T-helper 2 cell (primary cell): ENCODE results near the gene NADSYN1.
A peak's percentile ranks its signal among the peaks of the same experiment; 100 is the strongest.
"Not testable (repeated sequence)": the region's sequence is repeated elsewhere in the genome, so short reads cannot be mapped to it uniquely, and the experiment has no call there.

Experiments
- DNase-seq, 5 experiments: peaks; one replicate each; pipeline versions ENCODE4 v3.0.0 to v3.0.0-alpha.2; 2012 to 2022

Gene NADSYN1

DNA sequence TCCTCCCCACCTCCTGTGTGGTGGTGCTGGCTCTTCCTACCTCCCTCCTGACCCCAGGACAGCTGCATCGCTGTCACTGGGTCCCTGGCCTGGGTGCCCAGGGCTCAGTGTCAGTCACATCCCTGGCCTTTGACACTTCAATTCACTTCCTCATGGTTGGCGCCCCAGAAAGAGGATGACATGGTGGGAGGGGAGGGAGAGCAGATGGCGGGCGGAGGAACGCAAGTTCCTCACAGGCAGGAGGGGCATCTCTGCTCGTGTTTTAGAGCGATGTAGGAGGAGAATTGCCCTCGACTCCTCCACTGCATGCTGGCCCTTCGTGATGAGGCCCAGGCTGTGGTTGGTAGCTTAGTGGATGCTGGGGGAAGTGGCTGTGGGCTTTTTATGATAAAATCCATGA is 38.9 kb downstream of the NADSYN1 start:
- no peak for DNase-seq

- DNase-seq, result no peak
These were observed 42.6 kb downstream of the NADSYN1 start for GRCh38 chr11:71495286-71496230.

GRCh38 chr11:71496421-71496820 is 43.4 kb downstream of the NADSYN1 start:
- no peak for DNase-seq

DNA sequence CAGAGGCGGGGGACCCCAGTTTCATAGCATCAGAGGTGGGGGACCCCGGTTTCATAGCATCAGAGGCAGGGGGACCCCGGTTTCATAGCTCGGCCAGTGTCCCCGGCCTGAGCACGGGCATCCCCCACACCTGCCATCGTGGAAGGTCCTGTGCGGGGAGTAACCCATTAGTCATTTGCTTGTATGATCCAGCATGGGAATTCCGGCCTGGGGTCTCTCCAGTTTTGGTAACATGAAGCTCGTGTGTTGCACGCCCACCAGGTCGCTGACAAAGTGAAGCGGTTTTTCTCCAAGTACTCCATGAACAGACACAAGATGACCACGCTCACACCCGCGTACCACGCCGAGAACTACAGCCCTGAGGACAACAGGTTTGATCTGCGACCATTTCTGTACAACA is 45.1 kb downstream of the NADSYN1 start:
- DNase-seq, result no peak

DNA sequence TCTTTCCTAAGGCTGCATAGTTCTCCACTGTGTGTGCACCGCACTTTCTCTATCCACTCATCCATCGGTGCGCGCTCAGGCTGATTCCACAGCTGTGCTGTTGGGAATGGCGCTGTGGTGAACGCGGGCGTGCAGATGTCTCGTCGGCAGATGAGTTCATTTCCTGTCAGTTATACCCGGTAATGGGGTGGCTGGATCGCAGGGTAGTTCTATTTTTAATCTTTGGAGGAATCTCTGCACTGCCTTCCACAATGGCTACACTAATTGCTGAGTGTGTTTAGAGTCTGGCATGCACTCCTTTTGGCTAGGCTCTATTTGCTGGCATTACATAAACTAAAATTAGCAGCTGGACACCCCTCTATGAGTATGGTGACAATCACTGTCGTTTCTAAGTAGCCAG is 46.1 kb downstream of the NADSYN1 start:
- peak in 1 of 5 experiments; percentile 47 for DNase-seq

GRCh38 chr11:71499546-71499945 is 46.5 kb downstream of the NADSYN1 start:
- no peak for DNase-seq

- no peak for DNase-seq
These were observed 47.6 kb downstream of the NADSYN1 start for GRCh38 chr11:71500601-71501021.

DNA sequence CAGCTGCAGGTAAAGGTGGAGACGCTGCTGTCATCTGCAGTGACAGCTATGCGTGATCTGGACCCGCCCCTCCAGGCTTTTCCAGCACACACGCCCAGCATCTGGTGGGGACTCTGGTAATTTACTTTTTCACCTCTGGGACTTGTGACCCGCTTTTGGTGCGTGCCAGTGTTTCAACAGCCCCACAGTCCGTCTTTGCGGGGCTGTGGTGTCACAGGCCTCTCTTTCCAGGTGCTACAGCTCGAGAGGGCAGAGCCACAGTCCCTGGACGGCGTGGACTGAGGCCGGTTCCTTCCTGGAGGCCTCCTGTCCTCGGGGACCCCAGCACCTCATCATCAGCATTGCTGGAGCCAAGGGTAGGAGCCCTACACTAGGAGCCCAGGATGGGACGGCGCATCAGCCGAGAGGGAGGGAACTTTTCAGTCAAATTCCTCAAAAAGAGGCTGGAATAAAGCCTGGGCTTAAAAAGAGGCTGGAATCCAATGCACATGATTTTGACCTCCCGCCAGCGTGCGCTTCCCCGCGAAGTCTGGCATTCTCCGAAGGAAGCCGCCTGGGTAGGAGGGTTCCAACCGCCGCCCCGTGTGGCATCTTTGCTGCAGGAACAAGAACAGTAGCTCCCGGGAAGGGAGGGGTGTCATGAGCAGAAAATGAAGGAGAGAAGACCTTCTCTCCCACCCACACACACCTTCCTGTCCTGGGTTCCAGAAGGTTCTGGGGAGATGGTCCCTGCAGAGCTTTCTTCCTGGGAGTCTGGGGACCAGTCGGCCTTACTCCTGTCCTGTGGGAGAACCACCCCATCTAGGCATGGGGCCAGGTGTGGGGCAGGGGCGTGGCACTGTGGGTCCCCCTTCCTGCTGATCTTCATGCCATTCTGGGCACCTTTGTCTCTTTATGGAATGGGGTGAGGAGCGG is 48.3 kb downstream of the NADSYN1 start:
- no peak for DNase-seq

DNA sequence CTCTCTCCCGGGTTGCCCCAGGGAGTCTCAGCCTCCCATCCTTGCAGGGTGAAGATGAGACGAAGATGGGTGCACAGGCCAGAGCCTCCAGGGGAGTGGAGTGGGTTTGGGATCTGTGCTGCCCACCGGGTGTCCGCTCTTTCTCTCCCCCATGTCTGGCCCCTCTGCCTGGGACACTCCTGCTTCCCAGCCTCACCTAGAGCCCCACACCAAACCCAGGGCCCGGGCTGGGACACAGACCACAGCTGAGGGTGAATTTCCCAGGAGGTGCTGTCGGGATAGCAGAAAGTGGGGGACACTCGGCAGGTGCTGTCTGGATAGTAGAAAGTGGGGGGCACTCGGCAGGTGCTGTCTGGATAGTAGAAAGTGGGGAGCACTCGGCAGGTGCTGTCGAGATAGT is 49.0 kb downstream of the NADSYN1 start:
- DNase-seq, result no peak

GRCh38 chr11:71502871-71503435 is 50.0 kb downstream of the NADSYN1 start:
- no peak for DNase-seq

- DNase-seq, result no peak
These were observed 51.5 kb downstream of the NADSYN1 start for GRCh38 chr11:71504531-71504930.

DNA sequence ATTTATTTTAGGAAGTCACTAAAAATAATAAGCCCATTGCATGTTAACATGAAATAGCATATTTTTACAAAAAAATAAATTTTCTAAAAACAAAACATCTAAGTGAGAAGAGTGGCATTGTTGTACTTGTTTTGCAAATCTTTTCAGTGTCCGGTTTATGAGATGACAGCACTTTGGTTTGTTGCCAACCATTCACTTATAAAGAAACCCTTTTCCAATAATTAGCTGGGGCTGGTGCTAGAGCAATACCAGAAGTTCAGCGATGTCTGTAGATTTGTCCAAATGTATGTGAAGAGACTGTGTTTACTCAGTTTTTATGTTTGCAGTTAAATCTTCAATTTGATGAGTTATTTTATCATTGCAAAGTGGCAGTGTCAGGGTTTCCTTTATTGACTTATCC is 52.0 kb downstream of the NADSYN1 start:
- DNase-seq, result no peak

GRCh38 chr11:71505781-71506180 is 52.8 kb downstream of the NADSYN1 start:
- DNase-seq, result no peak

GRCh38 chr11:71507102-71507501 is 54.1 kb downstream of the NADSYN1 start:
- no peak for DNase-seq

- DNase-seq, result no peak
These were observed 65.8 kb downstream of the NADSYN1 start for GRCh38 chr11:71518506-71519471.

GRCh38 chr11:71519546-71519945 is 66.5 kb downstream of the NADSYN1 start:
- no peak for DNase-seq

GRCh38 chr11:71525188-71525937 is 72.4 kb downstream of the NADSYN1 start:
- no peak for DNase-seq

GRCh38 chr11:71525938-71526495 is 73.0 kb downstream of the NADSYN1 start:
- DNase-seq, result no peak

DNA sequence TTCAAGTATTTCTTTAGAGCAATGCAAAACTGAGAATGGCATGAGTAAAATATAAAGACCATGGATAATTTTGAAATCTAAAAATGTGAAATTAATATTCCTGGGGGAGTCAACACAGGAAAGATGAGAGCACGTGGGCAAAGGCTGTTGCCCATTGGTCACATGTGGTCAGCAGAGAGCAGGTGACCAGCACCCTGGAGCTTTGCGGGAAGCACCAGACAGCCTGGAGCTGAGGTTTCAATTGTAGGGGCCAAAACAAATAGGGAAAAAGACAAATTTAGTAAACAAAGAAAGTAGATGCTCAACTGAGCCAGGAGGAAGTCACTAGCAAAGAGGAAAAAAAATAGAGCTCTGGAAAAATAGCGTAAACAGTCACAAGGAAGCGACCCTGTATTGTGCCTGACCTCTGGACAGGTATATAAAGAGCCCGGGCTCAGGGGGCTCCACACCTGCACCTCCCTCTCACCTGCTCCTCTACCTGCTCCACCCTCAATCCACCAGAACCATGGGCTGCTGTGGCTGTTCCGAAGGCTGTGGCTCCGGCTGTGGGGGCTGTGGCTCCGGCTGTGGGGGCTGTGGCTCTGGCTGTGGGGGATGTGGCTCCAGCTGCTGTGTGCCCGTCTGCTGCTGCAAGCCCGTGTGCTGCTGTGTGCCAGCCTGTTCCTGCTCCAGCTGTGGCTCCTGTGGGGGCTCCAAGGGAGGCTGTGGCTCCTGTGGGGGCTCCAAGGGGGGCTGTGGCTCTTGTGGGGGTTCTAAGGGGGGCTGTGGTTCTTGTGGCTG is 74.0 kb downstream of the NADSYN1 start, which contains the start of gene KRTAP5-7:
KRTAP5-7 (plus strand) TSS at position 472 of the 780 bp plus-strand sequence; CDS start at position 506, 34 bp downstream.
- not testable (repeated sequence) for DNase-seq
